Neutrophil (primary cell): ENCODE results near the gene HOXA9.

Source experiments
- H3K27ac ChIP-seq: fragments of 200-600 bp; sonication (generic); 2 replicates; pipeline ENCODE4 v1.5.1; 2016; ENCODE audit warnings: mild to moderate bottlenecking, moderate library complexity
- H3K27me3 ChIP-seq: fragments of 200-600 bp; sonication (generic); 2 replicates; pipeline ENCODE4 v1.6.0; 2016; ENCODE audit warnings: mild to moderate bottlenecking
- H3K36me3 ChIP-seq: fragments of 200-600 bp; sonication (generic); 2 replicates; pipeline ENCODE4 v1.5.1; 2017
- H3K4me1 ChIP-seq, 2 experiments: fragments of 200-600 bp in 1 of 2; sonication (generic) in 1 of 2; 1 replicate in 1 of 2; 2 replicates in 1 of 2; pipeline versions ENCODE4 v1.5.1 to v1.6.1; 2013 to 2016; ENCODE audit warnings: low read depth in 1 of 2, low read length in 1 of 2, mild to moderate bottlenecking in 1 of 2, moderate library complexity in 1 of 2; ENCODE audit not compliant: control insufficient read depth in 1 of 2, insufficient read depth in 1 of 2
- H3K4me3 ChIP-seq, 2 experiments: fragments of 200-600 bp in 1 of 2; sonication (generic) in 1 of 2; 1 replicate in 1 of 2; 2 replicates in 1 of 2; pipeline ENCODE4 v1.5.1; 2013 to 2016; ENCODE audit warnings: low read depth in 1 of 2, low read length in 1 of 2, mild to moderate bottlenecking in 1 of 2, moderate library complexity in 1 of 2
- H3K9me3 ChIP-seq: fragments of 200-600 bp; sonication (generic); 2 replicates; pipeline ENCODE4 v1.5.1; 2016
- TF ChIP-seq, protein P1 (sequence below): fragments of 200-600 bp; sonication (generic); IDR thresholded peaks from 2 replicates; pipeline ENCODE4 v1.5.1; 2016; ENCODE audit warnings: antibody characterized with exemption

HOXA9 gene

GRCh38 chr7:27149842-27150567, 15.3 kb downstream of the HOXA9 start:
- TF ChIP-seq, protein P1, sequence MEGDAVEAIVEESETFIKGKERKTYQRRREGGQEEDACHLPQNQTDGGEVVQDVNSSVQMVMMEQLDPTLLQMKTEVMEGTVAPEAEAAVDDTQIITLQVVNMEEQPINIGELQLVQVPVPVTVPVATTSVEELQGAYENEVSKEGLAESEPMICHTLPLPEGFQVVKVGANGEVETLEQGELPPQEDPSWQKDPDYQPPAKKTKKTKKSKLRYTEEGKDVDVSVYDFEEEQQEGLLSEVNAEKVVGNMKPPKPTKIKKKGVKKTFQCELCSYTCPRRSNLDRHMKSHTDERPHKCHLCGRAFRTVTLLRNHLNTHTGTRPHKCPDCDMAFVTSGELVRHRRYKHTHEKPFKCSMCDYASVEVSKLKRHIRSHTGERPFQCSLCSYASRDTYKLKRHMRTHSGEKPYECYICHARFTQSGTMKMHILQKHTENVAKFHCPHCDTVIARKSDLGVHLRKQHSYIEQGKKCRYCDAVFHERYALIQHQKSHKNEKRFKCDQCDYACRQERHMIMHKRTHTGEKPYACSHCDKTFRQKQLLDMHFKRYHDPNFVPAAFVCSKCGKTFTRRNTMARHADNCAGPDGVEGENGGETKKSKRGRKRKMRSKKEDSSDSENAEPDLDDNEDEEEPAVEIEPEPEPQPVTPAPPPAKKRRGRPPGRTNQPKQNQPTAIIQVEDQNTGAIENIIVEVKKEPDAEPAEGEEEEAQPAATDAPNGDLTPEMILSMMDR: no peak
- H3K4me3 ChIP-seq: peak overlapping the region in 1 of 2 experiments; percentile 62
- H3K4me1 ChIP-seq: peaks cover 34 to 44% of the 10 kb centered on the region in 2 experiments
- H3K36me3 ChIP-seq: no peaks in the 10 kb centered on the region
- no peak overlapping the region for H3K27ac ChIP-seq
- H3K27me3 ChIP-seq: peaks cover 100% of the 10 kb centered on the region
- H3K9me3 ChIP-seq: no peaks in the 10 kb centered on the region

- Histone ChIP-seq H3K27ac (no peak overlapping the region), H3K4me3 (no peak overlapping the region), H3K4me1 (peaks cover 34 to 41% of the 10 kb centered on the region in 2 experiments), H3K36me3 (no peaks in the 10 kb centered on the region), H3K27me3 (peaks cover 100% of the 10 kb centered on the region), H3K9me3 (no peaks in the 10 kb centered on the region)
- TF ChIP-seq, protein P1: no peak
Observed at GRCh38 chr7:27148756-27149641, 16.3 kb downstream of the HOXA9 start.

DNA sequence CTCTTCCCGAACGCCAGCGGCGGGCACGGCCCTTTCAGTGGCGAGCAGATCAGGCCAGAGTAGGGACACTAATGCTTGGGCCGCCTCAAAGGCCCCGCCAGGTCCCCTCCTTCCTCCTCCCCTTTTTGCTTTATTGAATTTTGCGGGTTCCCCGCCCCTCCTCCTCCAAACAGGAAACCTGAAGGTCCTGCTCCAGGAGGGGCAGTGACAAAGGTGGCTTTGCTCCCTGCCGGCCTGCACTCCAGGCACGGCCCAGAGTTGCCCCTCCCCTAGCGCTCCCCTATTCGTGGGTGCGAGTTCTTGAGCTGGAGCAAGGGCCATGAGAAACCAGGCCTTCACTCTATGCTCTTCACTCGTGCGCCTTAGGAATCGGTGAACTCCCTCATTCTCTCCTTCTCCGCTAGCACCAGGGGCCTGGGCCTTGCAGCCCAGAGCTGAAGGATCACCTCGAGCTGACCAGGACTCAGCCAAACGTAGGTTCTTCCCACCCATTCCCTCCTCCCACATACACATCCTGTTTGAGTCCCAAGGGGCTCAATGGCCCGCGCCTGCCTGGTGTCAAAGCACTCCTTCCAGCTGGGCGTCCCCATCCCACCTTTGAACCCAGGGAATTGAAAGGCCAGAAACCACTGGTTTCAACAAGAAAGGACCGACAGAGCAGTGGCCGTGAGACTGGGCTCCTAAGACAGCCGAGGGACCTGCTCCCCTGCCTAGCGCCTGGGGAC, 17.1 kb downstream of the HOXA9 start:
- no peaks in the 10 kb centered on the region for H3K36me3 ChIP-seq
- peaks cover 34 to 41% of the 10 kb centered on the region in 2 experiments for H3K4me1 ChIP-seq
- H3K27me3 ChIP-seq: peaks cover 97% of the 10 kb centered on the region
- H3K9me3 ChIP-seq: no peaks in the 10 kb centered on the region
- TF ChIP-seq, protein P1: no peak
- H3K27ac ChIP-seq: no peak overlapping the region
- H3K4me3 ChIP-seq: peak overlapping the region in 1 of 2 experiments; percentile 35

GRCh38 chr7:27147199-27148030, 17.9 kb downstream of the HOXA9 start, which contains the start of gene HOXA6:
Gene HOXA6 (minus strand): TSS chr7:27147774. CDS start chr7:27147749, 25 bp downstream.
- TF ChIP-seq, protein P1: no peak
- H3K4me3 ChIP-seq: peak within 1 kb of the TSS in 1 of 2 experiments; percentile 35
- no peak within 1 kb of the TSS for H3K27ac ChIP-seq
- peaks cover 95% of the 10 kb centered on the region for H3K27me3 ChIP-seq
- no peaks in the 10 kb centered on the region for H3K36me3 ChIP-seq
- no peaks in the 10 kb centered on the region for H3K9me3 ChIP-seq
- peaks cover 31 to 36% of the 10 kb centered on the region in 2 experiments for H3K4me1 ChIP-seq
